ENCODE measurements around the gene OR6B3. TPM values are rescaled to one million over a fixed set of nuclear protein-coding genes. Genes with fewer than 3 reads are reported as not detected.

OR6B3 gene
- not detected in 2 replicates for total RNA-seq (ENCODE audit: low replicate concordance)

DNA sequence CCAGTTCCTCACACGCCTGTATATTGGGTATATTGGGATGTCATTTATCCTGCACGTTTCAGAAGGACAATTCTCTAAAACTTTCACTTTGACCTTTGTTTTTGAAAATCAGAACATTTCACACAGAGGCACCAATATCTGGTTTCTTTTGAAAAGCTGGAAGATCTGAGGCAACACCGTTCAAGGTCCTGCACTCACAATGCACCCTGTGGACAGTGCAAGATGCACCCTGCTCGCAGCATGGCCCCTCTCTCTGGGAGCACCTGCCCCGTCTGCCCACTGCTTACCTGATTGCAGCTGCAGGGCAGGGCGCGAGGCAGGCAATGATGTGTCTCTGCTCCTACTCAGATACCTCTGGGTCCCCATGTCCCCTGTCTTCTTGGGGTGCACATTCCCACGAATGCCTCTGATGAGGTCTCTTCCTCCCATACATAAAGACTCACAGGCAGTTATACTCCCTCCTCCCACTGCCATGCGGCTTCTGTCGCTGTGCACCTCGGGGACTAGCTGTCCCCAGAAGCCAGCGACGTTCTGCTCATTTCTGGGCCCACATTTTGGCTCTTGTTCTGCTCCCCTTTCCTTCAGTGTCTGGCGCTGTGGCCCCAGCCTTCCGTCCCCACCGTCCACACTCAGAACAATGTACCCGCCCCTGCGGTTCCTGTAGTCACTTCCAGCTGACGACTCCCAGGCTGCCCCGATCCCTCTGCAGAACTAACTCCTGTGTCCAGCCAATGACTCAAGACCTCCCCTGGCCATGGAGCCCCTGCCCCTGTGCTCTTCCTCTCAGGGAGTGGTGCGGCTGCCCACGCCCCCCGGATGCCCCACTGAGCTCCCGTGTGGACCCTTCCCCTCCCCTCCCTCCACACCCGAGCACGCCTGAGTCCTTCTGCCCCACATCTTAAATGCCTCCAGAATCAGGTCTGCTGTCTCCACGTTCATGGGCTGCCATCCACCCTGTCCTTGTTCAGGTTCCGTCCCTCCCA, at the start of gene OR6B3:
TSS of gene OR6B3 (minus strand) at position 349 of the 983 bp plus-strand sequence.
- TF ChIP-seq, protein P1, sequence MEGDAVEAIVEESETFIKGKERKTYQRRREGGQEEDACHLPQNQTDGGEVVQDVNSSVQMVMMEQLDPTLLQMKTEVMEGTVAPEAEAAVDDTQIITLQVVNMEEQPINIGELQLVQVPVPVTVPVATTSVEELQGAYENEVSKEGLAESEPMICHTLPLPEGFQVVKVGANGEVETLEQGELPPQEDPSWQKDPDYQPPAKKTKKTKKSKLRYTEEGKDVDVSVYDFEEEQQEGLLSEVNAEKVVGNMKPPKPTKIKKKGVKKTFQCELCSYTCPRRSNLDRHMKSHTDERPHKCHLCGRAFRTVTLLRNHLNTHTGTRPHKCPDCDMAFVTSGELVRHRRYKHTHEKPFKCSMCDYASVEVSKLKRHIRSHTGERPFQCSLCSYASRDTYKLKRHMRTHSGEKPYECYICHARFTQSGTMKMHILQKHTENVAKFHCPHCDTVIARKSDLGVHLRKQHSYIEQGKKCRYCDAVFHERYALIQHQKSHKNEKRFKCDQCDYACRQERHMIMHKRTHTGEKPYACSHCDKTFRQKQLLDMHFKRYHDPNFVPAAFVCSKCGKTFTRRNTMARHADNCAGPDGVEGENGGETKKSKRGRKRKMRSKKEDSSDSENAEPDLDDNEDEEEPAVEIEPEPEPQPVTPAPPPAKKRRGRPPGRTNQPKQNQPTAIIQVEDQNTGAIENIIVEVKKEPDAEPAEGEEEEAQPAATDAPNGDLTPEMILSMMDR (IDR thresholded peaks at IDR 0.05; ENCODE audit: insufficient read depth, low read length) = no peak
- no peak within 1 kb of the TSS for H3K4me3 ChIP-seq (ENCODE audit: low read depth, low read length)
- no peak for DNase-seq (ENCODE audit: low read depth)

DNA sequence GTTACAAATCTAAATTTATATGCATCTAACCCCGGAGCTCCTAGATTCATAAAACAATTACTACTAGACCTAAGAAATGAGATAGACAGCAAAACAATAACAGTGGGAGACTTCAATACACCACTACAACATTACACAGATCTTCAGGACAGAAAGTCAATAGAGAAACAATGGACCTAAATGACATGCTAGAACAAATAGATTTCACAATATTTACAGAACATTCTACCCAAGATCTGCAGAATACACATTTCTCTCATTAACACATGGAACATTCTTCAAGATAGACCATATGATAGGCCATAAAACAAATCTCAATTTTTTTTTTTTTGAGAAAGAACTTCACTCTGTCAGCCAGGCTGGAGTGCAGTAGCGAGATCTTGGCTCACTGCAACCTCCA, 45.0 kb upstream of the OR6B3 start:
- no peak for DNase-seq (ENCODE audit: low read depth)
- TF ChIP-seq, protein P1 (IDR thresholded peaks at IDR 0.05; ENCODE audit: insufficient read depth, low read length) = no peak
- H3K4me3 ChIP-seq (ENCODE audit: low read depth, low read length) = no peak overlapping the region

DNA sequence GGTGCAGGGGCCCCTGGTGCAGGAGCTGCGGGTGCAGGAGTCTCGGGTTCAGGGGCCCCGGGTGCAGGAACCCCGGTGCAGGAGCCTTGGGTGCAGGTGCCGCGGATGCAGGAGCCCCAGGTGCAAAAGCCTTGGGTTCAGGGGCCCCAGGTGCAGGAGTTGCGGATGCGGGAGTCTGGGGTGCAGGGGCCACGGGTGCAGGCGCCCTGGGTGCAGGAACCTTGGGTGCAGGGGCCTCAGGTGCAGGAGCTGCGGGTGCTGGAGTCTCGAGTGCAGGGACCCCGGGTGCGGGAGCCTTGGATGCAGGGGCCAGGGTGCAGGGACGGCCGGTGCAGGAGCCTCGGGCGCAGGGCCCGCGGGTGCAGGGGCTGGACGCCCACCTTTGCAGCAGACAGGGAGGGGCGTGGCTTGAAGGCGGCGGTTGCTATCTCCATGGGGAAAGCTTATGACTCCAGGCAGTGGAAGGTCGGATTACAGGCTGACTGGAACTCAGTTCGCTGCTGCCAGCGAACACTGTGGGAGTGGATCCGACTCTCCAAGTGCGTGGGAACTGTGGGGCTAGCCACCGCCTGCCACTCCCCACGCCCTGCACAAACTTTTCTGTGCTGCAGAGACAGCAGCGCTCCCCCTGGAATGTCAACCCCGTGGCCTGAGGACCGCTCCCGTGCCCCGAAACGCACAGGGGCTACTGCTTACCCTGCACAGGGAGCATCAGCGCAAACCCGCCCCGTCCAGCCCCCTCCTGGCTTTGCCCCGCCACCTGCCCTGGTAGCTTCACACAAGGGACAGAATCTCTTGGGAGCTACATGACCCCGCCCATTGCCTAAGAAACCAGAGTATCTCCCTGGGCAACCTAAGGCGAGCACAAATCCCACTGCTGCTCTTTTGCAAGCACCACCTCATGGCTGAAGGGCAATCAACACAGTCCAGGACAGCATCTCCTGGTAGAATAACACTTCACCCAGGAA, 42.5 kb upstream of the OR6B3 start:
- TF ChIP-seq, protein P1 (IDR thresholded peaks at IDR 0.05; ENCODE audit: insufficient read depth, low read length) = no peak
- H3K4me3 ChIP-seq (ENCODE audit: low read depth, low read length) = no peak overlapping the region
- DNase-seq (ENCODE audit: low read depth) = no peak

DNA sequence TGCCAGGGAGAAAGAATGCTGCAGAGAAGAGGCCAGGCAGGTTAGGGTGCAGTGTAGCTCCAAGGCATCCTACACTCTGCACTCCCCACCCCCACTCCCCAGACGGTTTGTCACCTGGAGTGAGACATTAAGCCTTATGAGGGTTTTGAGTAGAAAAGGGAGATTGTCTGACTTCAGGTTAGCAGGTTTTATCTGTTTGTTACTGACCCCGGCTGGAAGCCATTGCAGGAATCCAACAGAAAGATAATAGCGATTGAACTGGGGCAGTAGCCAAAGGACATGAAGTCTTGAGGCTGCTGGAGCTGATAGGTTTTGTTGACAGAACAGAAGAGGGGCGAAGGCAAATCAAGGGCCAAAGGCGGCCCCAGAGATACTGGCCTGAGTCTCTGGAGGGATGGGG, 36.0 kb upstream of the OR6B3 start:
- H3K4me3 ChIP-seq (ENCODE audit: low read depth, low read length) = no peak overlapping the region
- DNase-seq (ENCODE audit: low read depth) = no peak
- TF ChIP-seq, protein P1 (IDR thresholded peaks at IDR 0.05; ENCODE audit: insufficient read depth, low read length) = no peak

DNA sequence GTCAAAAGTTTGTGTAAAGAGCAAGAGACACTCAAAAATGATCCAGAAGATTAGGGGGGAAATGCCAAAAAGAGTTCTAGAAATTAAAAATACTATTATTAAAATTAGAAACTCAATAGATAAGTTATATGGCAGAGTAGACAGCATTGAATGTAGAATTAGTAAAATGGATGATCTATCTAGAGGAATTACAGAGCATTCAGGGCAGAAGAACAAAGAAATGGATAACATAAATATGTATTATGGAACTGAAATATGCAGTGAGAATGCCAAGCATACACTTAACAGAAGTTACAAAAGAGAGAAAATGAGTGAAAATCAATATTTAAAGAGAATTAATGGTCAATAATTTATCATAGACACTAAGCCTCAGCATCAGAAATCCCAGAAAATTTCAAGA, 33.2 kb upstream of the OR6B3 start:
- no peak for DNase-seq (ENCODE audit: low read depth)
- H3K4me3 ChIP-seq (ENCODE audit: low read depth, low read length) = no peak overlapping the region
- TF ChIP-seq, protein P1 (IDR thresholded peaks at IDR 0.05; ENCODE audit: insufficient read depth, low read length) = no peak

DNA sequence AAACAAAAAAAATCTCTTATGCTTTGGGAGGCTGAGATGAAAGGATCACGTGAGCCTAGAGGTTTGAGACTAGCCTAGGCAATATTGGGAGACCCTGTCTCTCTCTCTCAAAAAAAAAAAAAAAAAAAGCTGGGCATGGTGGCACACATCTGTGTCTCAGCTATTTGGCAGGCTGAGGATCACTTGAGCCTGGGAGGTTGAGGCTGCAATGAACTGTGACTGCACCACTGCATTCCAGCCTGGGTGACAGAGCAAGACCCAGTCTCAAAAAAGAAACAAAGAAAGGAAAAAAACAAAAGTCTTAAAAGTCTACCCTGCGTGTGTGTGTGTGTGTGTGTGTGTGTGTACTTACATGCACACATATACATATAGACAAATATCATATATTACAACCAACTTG, 25.3 kb upstream of the OR6B3 start:
- TF ChIP-seq, protein P1 (IDR thresholded peaks at IDR 0.05; ENCODE audit: insufficient read depth, low read length) = no peak
- no peak overlapping the region for H3K4me3 ChIP-seq (ENCODE audit: low read depth, low read length)
- no peak for DNase-seq (ENCODE audit: low read depth)

Data from fibroblast of the aortic adventitia (primary cell).